ENCODE results near the gene CFB. TPM values are rescaled to one million over a fixed set of nuclear protein-coding genes. Genes with fewer than 3 reads are reported as not detected.

Gene CFB
- total and polyA plus RNA-seq, 9 of the 15 experiments (the other 6 are each of a cell fraction or from before 2014, with no cell fraction given), result 0.08 to 0.91 (median 0.22) TPM; not detected in 4

DNA sequence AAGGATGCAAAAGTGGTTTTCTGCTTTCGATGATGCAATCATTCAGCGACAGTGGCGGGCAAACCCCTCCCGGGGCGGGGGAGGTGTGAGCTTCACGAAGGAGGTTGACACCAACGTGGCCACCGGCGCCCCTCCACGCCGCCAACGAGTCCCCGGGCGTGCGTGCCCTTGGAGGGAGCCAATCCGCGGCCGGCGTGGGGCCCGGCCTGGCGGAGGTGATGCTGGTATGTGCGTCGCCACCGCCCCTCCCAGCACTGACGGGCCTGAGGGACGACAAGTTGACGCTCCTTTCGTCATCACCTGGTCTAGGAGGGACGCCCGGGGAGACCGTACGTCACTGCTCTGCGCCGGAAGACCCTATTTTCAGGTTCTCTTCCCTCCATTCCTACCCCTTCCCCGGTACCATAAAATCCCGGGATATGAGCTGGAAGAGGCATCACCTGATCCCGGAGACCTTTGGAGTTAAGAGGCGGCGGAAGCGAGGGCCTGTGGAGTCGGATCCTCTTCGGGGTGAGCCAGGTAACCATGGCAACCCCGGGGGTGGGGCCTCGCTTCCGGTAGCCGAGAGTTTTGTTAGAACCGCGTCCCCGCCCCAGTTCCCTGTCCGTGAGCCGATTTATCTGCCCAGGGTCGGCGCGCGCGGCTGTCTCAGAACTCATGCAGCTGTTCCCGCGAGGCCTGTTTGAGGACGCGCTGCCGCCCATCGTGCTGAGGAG is 26.3 kb downstream of the CFB start, which contains the start of gene DXO (continued):
- peak; percentile 74 for TF ChIP-seq FOXP1 (CRISPR knock-in tag; IDR thresholded peaks at IDR 0.05)
- no peak; the same call in 1 of the 2 replicates for TF ChIP-seq NFIX (CRISPR knock-in tag; IDR thresholded peaks at IDR 0.05; ENCODE audit: low read depth)
- TF ChIP-seq HNRNPUL1 (IDR thresholded peaks at IDR 0.05; ENCODE audit: low read length), result no peak
- TF ChIP-seq, protein P1, sequence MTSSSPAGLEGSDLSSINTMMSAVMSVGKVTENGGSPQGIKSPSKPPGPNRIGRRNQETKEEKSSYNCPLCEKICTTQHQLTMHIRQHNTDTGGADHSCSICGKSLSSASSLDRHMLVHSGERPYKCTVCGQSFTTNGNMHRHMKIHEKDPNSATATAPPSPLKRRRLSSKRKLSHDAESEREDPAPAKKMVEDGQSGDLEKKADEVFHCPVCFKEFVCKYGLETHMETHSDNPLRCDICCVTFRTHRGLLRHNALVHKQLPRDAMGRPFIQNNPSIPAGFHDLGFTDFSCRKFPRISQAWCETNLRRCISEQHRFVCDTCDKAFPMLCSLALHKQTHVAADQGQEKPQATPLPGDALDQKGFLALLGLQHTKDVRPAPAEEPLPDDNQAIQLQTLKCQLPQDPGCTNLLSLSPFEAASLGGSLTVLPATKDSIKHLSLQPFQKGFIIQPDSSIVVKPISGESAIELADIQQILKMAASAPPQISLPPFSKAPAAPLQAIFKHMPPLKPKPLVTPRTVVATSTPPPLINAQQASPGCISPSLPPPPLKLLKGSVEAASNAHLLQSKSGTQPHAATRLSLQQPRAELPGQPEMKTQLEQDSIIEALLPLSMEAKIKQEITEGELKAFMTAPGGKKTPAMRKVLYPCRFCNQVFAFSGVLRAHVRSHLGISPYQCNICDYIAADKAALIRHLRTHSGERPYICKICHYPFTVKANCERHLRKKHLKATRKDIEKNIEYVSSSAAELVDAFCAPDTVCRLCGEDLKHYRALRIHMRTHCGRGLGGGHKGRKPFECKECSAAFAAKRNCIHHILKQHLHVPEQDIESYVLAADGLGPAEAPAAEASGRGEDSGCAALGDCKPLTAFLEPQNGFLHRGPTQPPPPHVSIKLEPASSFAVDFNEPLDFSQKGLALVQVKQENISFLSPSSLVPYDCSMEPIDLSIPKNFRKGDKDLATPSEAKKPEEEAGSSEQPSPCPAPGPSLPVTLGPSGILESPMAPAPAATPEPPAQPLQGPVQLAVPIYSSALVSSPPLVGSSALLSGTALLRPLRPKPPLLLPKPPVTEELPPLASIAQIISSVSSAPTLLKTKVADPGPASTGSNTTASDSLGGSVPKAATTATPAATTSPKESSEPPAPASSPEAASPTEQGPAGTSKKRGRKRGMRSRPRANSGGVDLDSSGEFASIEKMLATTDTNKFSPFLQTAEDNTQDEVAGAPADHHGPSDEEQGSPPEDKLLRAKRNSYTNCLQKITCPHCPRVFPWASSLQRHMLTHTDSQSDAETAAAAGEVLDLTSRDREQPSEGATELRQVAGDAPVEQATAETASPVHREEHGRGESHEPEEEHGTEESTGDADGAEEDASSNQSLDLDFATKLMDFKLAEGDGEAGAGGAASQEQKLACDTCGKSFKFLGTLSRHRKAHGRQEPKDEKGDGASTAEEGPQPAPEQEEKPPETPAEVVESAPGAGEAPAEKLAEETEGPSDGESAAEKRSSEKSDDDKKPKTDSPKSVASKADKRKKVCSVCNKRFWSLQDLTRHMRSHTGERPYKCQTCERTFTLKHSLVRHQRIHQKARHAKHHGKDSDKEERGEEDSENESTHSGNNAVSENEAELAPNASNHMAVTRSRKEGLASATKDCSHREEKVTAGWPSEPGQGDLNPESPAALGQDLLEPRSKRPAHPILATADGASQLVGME (CRISPR knock-in tag; IDR thresholded peaks at IDR 0.05), result no peak; the same call in 1 of the 2 replicates
